Tibial nerve (tissue), 3 donors: ENCODE measurements around the gene NRG2.

Experiments used
- CTCF ChIP-seq, 5 experiments: fragments of 200-600 bp in 3 of 5; fragments of 450-650 bp in 2 of 5; sonication (generic) in 3 of 5; IDR thresholded peaks; one replicate each; pipeline ENCODE4 v1.5.1; 2016 to 2019; ENCODE audit warnings: antibody characterized with exemption in 5 of 5, mild to moderate bottlenecking in 3 of 5, moderate library complexity in 2 of 5
- POLR2A ChIP-seq, 2 donors: fragments of 450-650 bp; IDR thresholded peaks; one replicate each; pipeline ENCODE4 v1.6.1; 2017; ENCODE audit warnings: antibody characterized with exemption in 2 of 2, mild to moderate bottlenecking in 2 of 2, moderate library complexity in 2 of 2

GRCh38 chr5:139895046-139895445 lies 148.1 kb downstream of the NRG2 start:
- TF ChIP-seq CTCF (IDR thresholded peaks at IDR 0.05) (no peak), POLR2A (IDR thresholded peaks at IDR 0.05) (no peak)
